ENCODE data around the gene CBFA2T2. TPM values are rescaled to one million over a fixed set of nuclear protein-coding genes. Genes with fewer than 3 reads are reported as not detected.
"Not testable (repeated sequence)": the region's sequence is repeated elsewhere in the genome, so short reads cannot be mapped to it uniquely, and the experiment has no call there.

CBFA2T2 gene
- total RNA-seq, 1 experiment from 2014 or later, result 8.7 TPM

DNA sequence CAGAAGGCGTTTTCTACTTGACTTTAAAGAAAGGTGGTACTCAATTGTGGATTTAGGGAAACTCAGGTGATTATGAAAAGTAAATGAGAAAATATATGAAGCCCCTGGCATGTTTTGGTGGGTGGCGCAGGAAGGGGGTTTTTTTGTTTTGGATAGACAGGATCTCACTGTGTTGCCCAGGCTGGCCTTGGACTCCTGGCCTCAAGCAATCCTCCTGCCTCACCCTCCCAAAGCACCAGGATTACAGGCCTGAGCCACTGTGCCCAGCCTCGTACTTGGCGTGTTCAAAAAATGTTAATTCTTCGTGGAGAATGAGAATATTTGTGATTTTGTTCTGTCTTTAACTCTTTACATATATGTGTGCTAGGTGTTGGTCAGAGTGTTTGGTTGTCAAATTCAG is 140.1 kb downstream of the CBFA2T2 start:
- Histone ChIP-seq H3K36me3 (peaks cover 25% of the 10 kb centered on the region), H3K4me3 (no peak overlapping the region), H3K27me3 (replicated peaks) (no peaks in the 10 kb centered on the region), H3K27ac (no peak overlapping the region), H3K4me1 (replicated peaks) (no peaks in the 10 kb centered on the region), H3K9me3 (replicated peaks) (no peaks in the 10 kb centered on the region)
- no peak for DNase-seq (ENCODE audit: low read depth in 1 of 2, low spot score in 2 of 2)

DNA sequence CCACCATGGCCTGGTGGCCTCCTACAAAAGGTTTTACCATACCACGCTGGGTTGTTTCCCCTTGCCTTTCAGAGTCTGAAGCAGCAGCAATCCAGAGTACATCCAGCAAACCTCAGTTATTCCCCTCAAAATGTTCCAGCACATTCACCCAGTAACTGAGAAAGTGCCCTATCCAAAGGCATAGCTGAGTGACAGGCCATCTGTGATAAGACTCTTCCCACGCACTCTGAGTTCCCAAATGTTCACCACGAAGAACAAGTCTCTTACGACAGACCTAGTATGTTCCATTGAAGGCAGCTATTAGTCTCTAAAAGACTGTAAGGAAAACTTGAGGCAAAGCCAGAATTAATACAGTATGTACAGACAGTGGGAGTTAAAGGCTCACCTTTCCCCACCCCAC is 140.6 kb downstream of the CBFA2T2 start:
- peaks cover 25% of the 10 kb centered on the region for H3K36me3 ChIP-seq
- no peak for DNase-seq (ENCODE audit: low read depth in 1 of 2, low spot score in 2 of 2)

DNA sequence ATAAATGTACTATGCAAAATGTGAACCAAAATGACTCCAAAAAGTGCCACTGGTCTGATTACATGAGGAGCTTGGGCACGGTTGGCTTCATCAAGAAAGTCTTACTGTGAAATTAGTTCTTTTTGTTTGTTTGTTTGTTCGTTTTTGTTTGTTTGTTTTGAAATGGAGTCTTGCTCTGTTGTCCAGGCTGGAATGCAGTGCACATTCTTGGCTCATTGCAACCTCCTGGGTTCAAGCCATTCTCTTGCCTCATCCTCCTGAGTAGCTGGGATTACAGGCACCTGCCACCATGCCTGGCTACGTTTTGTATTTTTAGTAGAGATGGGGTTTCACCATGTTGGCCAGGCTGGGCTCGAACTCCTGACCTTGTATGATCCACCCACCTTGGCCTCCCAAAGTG is 142.0 kb downstream of the CBFA2T2 start:
- peaks cover 31% of the 10 kb centered on the region for H3K36me3 ChIP-seq
- H3K4me3 ChIP-seq; H3K27me3 ChIP-seq (replicated peaks); H3K4me1 ChIP-seq (replicated peaks); H3K9me3 ChIP-seq (replicated peaks); H3K27ac ChIP-seq; DNase-seq (ENCODE audit: low read depth in 1 of 2, low spot score in 2 of 2): not testable (repeated sequence)

More for the DNA sequence above, 140.6 kb downstream of the CBFA2T2 start:
- no peak overlapping the region for H3K4me3 ChIP-seq
- H3K9me3 ChIP-seq (replicated peaks), result no peaks in the 10 kb centered on the region
- H3K27me3 ChIP-seq (replicated peaks), result no peaks in the 10 kb centered on the region
- H3K27ac ChIP-seq, result no peak overlapping the region
- H3K4me1 ChIP-seq (replicated peaks), result no peaks in the 10 kb centered on the region

DNA sequence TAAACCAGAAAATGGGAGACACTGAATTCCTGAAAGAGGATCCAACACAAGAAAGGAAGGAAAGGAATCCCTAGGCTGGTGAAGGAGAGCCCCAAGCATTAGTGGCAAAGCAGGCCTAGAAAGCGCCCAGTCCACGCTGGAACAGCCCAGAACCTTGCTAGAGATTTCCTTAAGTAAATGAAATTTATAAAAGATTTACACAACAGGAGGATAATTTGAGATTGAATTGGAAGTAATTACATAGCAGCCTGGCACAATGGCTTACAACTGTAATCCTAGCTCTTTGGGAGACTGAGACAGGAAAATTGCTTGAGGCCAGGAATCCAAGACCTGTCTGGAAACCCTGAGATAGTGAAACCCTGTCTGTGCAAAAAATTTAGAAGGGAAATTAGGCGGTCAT is 145.4 kb downstream of the CBFA2T2 start:
- H3K4me3 ChIP-seq, result no peak overlapping the region
- no peaks in the 10 kb centered on the region for H3K4me1 ChIP-seq (replicated peaks)
- H3K27me3 ChIP-seq (replicated peaks), result no peaks in the 10 kb centered on the region
- H3K9me3 ChIP-seq (replicated peaks), result no peaks in the 10 kb centered on the region; the same call in 1 of the 2 replicates
- DNase-seq (ENCODE audit: low read depth in 1 of 2, low spot score in 2 of 2), result no peak
- H3K36me3 ChIP-seq, result peaks cover 31% of the 10 kb centered on the region
- H3K27ac ChIP-seq, result no peak overlapping the region

GRCh38 chr20:33636776-33637175 is 146.9 kb downstream of the CBFA2T2 start:
- Histone ChIP-seq H3K36me3 (peaks cover 28% of the 10 kb centered on the region), H3K4me1 (replicated peaks) (no peaks in the 10 kb centered on the region), H3K27ac (no peak overlapping the region), H3K9me3 (replicated peaks) (no peaks in the 10 kb centered on the region; the same call in 1 of the 2 replicates), H3K27me3 (replicated peaks) (no peaks in the 10 kb centered on the region), H3K4me3 (no peak overlapping the region)
- DNase-seq (ENCODE audit: low read depth in 1 of 2, low spot score in 2 of 2), result no peak

DNA sequence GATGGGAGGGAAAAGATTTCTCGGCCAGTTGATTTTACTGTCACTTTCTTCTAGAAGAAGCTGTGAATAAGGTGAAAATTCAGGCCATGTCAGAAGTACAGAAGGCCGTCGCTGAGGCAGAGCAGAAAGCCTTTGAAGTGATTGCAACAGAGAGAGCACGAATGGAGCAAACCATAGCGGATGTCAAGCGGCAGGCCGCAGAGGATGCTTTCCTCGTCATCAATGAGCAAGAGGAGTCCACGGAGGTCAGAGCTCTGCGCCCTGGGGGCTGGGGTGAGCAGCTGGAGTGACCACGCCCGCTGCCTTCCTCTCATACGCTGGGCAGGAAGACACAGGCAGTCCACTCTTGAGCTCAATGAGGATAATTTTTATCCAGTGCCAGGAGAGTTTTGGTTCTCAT is 150.4 kb downstream of the CBFA2T2 start:
- no peak overlapping the region for H3K4me3 ChIP-seq
- no peak overlapping the region for H3K27ac ChIP-seq
- H3K4me1 ChIP-seq (replicated peaks), result no peaks in the 10 kb centered on the region
- no peaks in the 10 kb centered on the region for H3K27me3 ChIP-seq (replicated peaks)
- H3K36me3 ChIP-seq, result peaks cover 42% of the 10 kb centered on the region
- no peaks in the 10 kb centered on the region; the same call in 1 of the 2 replicates for H3K9me3 ChIP-seq (replicated peaks)
- DNase-seq (ENCODE audit: low read depth in 1 of 2, low spot score in 2 of 2), result no peak

DNA sequence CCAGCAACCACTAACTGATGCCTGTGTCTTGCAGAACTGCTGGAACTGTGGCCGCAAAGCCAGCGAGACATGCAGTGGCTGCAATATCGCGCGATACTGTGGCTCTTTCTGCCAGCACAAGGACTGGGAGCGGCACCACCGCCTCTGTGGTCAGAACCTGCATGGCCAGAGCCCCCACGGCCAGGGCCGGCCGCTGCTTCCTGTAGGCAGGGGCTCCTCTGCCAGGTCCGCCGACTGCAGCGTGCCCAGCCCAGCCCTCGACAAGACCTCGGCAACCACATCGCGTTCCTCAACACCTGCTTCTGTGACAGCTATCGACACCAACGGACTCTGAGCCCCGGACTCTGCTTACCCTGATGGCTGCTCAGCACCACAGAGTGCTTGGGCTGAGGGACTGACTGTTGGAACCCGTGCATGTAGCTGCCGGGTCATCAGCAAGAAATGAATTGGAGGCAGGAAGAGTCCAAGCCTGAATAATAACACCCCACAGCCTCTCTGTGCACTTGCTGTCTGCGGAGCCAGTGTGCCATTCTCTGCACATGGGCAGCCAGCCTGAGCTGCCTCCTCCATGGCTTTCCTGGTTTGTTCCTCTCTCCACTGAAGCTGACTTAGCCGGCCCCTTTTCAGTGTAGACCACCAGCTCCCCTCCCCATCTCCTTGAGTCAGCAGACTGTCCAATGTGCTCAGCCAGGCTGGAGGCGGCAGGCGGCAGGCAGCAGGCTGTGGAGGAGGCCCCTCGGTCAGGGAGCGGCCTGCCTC is 154.6 kb downstream of the CBFA2T2 start:
- H3K27me3 ChIP-seq (replicated peaks), result no peaks in the 10 kb centered on the region
- no peaks in the 10 kb centered on the region for H3K9me3 ChIP-seq (replicated peaks)
- no peak overlapping the region for H3K4me3 ChIP-seq
- H3K27ac ChIP-seq, result no peak overlapping the region
- H3K4me1 ChIP-seq (replicated peaks), result peaks cover 3% of the 10 kb centered on the region; the same call in 1 of the 2 replicates
- no peak for DNase-seq (ENCODE audit: low read depth in 1 of 2, low spot score in 2 of 2)
- peaks cover 38% of the 10 kb centered on the region for H3K36me3 ChIP-seq

DNA sequence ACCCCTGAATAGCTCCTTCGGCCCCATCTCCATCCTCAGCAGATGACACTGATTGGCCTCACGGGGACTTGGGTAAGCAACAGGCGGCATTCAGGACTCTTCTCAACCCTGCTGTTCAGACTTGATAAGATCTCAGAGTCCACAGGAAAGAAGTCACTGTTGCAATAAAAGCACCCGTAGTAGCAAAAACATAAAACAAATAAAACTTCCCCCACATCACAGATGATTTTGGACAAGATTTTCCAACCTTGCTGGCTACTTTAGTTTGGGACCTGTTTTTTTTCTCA is 155.1 kb downstream of the CBFA2T2 start:
- Histone ChIP-seq H3K4me3 (no peak overlapping the region), H3K27me3 (replicated peaks) (no peaks in the 10 kb centered on the region), H3K9me3 (replicated peaks) (no peaks in the 10 kb centered on the region), H3K27ac (no peak overlapping the region), H3K4me1 (replicated peaks) (peaks cover 4% of the 10 kb centered on the region; the same call in 1 of the 2 replicates), H3K36me3 (peaks cover 38% of the 10 kb centered on the region)
- no peak for DNase-seq (ENCODE audit: low read depth in 1 of 2, low spot score in 2 of 2)

GRCh38 chr20:33645396-33645795 is 155.5 kb downstream of the CBFA2T2 start:
- H3K9me3 ChIP-seq (replicated peaks), result no peaks in the 10 kb centered on the region

GRCh38 chr20:33646191-33646590 is 156.3 kb downstream of the CBFA2T2 start:
- H3K27ac ChIP-seq, result no peak overlapping the region
- no peak for DNase-seq (ENCODE audit: low read depth in 1 of 2, low spot score in 2 of 2)

More at GRCh38 chr20:33645396-33645795, 155.5 kb downstream of the CBFA2T2 start:
- no peak overlapping the region for H3K4me3 ChIP-seq
- no peak overlapping the region for H3K27ac ChIP-seq
- H3K4me1 ChIP-seq (replicated peaks), result peaks cover 4% of the 10 kb centered on the region; the same call in 1 of the 2 replicates
- peaks cover 35% of the 10 kb centered on the region for H3K36me3 ChIP-seq
- no peak for DNase-seq (ENCODE audit: low read depth in 1 of 2, low spot score in 2 of 2)
- no peaks in the 10 kb centered on the region for H3K27me3 ChIP-seq (replicated peaks)

GRCh38 chr20:33646959-33647602 is 157.2 kb downstream of the CBFA2T2 start:
- not testable (repeated sequence) for DNase-seq (ENCODE audit: low read depth in 1 of 2, low spot score in 2 of 2)

More at GRCh38 chr20:33646191-33646590, 156.3 kb downstream of the CBFA2T2 start:
- no peaks in the 10 kb centered on the region for H3K27me3 ChIP-seq (replicated peaks)
- peaks cover 4% of the 10 kb centered on the region; the same call in 1 of the 2 replicates for H3K4me1 ChIP-seq (replicated peaks)
- H3K9me3 ChIP-seq (replicated peaks), result no peaks in the 10 kb centered on the region
- no peak overlapping the region for H3K4me3 ChIP-seq
- peaks cover 32% of the 10 kb centered on the region for H3K36me3 ChIP-seq

GRCh38 chr20:33647603-33648395 is 157.9 kb downstream of the CBFA2T2 start:
- Histone ChIP-seq H3K36me3 (peaks cover 28% of the 10 kb centered on the region), H3K4me3 (no peak overlapping the region), H3K27ac (no peak overlapping the region), H3K27me3 (replicated peaks) (no peaks in the 10 kb centered on the region), H3K9me3 (replicated peaks) (no peaks in the 10 kb centered on the region), H3K4me1 (replicated peaks) (peaks cover 4% of the 10 kb centered on the region; the same call in 1 of the 2 replicates)
- DNase-seq (ENCODE audit: low read depth in 1 of 2, low spot score in 2 of 2), result no peak

More at GRCh38 chr20:33646959-33647602, 157.2 kb downstream of the CBFA2T2 start:
- not testable (repeated sequence) for H3K4me1 ChIP-seq (replicated peaks); H3K4me3 ChIP-seq; H3K27ac ChIP-seq; H3K9me3 ChIP-seq (replicated peaks); H3K27me3 ChIP-seq (replicated peaks)
- H3K36me3 ChIP-seq, result peaks cover 31% of the 10 kb centered on the region

- no peak for DNase-seq (ENCODE audit: low read depth in 1 of 2, low spot score in 2 of 2)
- Histone ChIP-seq H3K27me3 (replicated peaks) (no peaks in the 10 kb centered on the region), H3K4me3 (no peak overlapping the region), H3K27ac (no peak overlapping the region), H3K4me1 (replicated peaks) (peaks cover 6% of the 10 kb centered on the region; the same call in 1 of the 2 replicates), H3K36me3 (peaks cover 28% of the 10 kb centered on the region), H3K9me3 (replicated peaks) (no peaks in the 10 kb centered on the region)
These were observed 158.6 kb downstream of the CBFA2T2 start for GRCh38 chr20:33648396-33649004.
